ENCODE measurements around the gene MYH14.
"Not testable (repeated sequence)": the region's sequence is repeated elsewhere in the genome, so short reads cannot be mapped to it uniquely, and the experiment has no call there.

Gene MYH14

DNA sequence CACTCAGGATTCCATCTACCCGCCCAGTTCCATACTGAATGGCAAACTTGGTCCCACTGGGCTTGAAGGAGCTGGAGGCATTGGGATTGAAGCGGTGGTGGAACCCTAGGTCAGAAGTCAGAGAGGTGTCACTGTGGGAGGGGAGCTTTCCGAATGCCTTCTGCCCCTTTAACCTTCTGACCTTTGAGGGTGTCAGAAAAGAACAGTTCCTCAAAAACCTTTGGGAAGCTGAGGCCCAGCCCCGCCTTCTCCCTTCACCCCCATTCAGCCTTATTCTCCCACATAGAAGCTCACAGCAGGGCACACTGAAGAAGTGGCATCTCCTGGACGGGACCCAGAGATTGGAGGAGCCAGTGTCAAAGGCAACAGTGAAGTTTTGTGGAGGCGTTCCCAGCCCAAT is 133.6 kb downstream of the MYH14 start:
- DNase-seq: not testable (repeated sequence)

DNA sequence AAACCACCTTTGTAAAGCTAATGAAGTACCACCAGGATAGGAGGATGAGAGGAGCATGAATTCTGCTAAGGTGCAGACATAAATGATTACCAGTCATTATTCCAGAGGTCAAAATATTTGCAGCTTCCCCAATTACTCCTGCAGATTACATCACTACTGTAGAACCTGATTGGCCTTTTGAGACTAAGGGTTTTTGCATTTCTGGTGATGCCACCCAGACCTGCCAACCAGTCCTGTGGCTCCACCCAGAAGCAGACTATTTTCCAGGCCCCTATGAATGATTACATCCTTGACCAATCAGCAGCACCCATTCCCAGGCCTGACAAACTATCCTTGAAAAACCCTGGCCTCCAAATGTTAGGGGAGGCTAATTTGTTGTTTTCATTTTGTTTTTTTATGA is 136.9 kb downstream of the MYH14 start:
- DNase-seq: no peak

DNA sequence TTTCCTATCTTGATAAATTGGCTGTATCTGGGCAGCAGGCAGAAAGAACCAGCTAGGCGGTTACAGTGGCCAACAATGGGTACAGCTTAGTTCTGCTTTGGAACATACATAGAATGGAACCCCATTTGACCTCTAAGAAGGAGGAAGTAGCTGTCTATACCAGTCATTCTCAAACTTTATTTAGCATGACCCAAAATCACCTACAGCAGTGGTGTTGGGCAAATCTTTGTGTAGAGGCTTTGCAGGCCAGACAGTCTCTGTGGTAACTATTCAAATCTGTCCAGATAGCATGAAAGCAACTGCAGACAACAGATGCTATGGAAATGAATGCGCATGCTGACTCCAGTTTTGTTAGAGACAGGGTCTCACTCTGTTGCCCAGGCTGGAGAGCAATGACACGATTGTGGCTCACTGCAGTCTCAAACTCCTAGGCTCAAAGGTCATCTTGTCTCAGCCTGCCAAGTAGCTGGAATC is 137.7 kb downstream of the MYH14 start:
- DNase-seq: no peak

DNA sequence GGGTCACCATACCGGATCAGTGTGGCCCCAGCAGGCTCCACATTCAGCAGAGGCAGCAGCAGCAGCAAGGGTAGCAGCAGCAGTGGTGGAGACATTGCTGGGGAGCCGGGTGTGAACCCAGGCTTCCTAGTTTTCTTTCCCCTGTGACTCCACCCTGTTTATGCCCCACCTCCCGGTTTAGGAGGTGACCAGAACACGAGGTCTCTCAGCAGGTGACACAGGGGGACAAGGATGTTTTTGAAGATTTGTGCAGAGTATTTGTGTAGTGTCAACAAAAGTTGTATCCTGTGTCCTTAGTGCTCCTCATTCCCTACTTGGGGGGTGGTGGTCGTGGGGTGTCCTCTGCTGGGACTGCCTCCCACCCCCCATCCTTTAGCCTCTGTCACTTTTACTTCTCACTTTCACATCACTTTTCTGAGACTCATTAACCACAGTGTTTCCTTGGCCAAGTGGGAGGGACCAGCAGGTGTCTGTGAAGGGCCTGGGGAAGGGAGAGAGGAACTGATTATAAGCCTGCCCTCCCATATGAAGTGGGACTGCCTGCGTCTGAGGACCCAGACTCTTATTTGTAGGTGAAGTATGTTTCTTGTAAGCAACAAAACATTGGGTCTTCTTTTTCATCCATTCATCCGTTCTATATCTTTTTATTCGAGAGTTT is 141.4 kb downstream of the MYH14 start:
- no peak for DNase-seq

DNA sequence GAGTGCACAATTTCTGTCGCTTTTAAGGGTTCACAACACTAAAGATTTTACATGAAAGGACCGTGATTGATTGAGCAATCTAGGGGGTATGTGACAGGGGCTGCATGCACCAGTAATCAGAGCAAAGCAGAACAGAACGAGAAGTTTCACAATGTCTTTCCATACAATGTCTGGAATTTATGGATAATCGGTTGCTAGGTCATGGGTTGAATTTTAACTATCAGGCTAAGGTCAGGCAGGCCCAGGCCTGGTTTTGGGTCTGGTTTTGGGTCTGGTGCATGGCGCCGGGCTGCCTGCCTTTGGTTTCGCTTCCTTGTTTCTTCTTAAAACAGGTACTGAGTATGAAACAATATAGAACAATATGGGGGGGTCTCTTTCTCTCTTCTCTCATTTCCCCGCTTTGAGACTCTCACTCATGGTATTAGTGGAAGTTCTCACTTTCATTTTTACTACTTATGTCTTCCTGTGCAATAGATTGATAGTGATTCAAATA is 143.7 kb downstream of the MYH14 start:
- not testable (repeated sequence) for DNase-seq

DNA sequence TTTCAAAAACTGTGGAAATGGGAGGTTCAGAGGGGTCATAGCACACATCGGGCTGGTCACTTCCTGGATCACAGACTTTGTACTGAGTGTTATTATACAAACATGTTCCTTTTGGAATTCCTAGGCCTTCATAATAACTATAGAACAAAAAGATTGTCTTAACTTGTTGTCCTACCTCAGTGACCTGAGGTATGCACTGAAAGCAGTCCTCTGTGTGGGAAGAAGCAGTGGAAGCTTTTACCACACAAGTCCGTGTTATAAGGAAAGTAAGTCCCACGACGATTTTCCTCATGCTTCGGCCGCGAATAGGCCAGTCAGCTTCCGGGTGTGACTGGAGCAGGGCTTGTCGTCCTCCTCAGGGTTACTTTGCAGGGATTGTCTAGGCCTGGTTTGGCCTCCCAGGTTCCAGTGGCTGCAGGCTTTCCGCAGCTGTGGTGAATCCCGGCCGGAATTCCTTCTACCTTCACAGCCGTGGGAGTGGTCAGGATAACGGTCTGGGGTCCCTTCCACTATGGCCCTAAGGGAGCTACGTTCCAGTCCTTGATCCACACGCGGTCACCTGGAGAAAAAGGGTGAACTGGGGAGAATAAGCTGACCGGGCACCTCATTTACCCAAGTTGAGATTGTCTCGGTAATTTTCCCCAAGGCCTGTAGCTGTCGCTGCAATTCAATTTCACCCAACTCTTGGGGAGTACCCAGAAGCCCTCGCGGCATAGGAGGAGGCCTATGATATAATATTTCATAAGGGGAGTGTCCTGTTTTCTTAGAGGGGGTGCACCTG is 146.0 kb downstream of the MYH14 start:
- DNase-seq: no peak

DNA sequence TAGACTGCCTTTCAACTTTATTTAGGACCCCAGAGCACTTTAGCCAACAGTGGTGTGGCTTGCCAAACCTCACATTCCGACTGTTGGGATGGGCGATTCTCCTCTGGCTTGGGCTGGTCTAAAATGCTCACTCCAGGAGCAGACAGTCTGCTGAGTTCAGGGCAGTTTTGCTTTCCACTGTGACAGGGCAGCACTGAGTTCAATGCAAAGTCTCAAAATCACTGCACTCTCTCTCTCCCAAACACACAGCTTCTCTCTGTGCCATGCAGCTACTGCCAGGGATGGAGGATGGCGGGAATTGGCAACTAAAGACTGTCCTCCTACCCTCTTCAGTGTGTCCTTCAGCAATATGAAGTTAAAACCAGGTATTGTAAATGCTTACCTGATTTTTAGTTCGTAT is 148.8 kb downstream of the MYH14 start:
- DNase-seq: no peak

DNA sequence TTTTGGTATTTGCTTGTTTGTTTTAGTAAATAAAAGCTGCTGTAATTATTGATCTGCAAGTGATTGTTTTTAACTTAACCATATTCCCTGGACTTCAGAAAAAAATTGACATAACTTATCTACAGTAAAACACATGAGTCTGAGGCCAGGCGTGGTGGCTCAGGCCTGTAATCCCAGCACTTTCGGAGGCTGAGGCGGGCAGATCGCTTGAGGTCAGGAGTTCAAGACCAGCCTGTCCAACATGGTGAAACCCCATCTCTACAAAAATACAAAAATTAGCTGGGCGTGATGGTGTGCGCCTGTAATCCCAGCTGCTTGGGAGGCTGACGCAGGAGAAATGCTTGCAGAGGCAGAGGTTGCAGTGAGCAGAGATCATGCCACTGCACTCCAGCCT is 150.1 kb downstream of the MYH14 start:
- DNase-seq: not testable (repeated sequence)

DNA sequence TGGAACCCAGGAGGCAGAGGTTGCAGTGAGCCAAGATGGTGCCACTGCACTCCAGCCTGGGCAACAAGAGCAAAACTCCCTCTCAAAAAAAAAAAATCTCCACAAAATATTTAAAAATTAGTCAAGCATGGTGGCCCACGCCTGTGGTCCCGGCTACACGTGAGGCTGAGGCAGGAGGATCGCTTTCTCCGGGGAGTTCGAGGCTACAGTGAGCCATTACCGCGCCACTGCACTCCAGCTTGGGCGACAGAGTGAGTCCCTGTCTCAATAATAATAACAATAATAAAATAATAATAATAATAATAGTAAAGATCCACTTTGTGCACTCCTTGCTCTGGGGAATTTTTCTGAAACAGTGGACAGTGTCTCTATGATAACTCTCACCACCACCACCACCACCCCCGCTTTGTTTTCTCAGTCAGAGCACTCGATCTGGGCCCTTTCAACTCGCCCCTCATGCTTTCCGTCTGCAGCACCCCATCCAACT is 153.3 kb downstream of the MYH14 start:
- no peak for DNase-seq

DNA sequence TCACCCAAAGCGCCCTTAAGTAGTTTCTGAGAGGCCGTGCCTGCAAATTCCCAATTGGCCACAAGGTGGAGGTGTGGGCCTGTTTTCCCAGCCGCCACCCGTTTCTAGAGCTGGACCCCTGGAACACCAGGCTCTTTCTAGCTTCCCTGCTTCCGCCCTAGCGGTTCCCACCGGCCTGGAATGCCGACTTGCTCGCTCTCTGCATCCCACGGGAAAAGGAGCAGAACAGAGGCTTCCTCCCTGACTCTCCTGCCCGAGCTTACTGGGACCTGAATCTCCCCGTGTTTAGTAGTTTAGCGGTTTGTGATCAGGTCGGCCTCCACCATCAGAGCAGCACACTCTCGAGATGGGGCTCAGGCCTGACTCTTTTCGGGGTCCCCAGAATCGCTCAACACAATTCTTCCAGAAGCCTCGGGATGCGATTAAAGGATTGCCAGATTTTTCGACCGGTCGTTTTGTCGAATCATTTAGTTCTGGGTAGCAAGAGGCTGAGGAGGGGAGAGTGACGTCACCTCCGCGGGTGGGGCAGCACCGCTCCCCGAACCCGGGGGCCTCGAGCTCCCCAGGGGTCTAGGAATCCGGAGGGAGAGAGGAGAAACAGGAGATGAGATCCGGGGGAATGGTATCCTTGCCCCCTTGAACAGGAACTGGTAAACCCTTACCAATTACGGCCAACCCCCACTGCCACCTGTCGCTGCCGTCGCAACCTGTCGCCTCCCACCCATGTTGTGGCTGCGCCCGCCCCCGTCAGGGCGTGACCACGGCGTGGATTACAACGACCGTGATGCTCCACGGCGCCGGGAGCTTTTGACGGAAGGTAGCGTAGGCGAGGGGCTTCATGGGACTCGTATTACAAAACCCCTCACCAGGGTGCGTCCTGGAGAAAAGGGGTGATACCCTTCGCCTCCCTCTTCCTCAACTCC is 154.0 kb downstream of the MYH14 start:
- DNase-seq: no peak

DNA sequence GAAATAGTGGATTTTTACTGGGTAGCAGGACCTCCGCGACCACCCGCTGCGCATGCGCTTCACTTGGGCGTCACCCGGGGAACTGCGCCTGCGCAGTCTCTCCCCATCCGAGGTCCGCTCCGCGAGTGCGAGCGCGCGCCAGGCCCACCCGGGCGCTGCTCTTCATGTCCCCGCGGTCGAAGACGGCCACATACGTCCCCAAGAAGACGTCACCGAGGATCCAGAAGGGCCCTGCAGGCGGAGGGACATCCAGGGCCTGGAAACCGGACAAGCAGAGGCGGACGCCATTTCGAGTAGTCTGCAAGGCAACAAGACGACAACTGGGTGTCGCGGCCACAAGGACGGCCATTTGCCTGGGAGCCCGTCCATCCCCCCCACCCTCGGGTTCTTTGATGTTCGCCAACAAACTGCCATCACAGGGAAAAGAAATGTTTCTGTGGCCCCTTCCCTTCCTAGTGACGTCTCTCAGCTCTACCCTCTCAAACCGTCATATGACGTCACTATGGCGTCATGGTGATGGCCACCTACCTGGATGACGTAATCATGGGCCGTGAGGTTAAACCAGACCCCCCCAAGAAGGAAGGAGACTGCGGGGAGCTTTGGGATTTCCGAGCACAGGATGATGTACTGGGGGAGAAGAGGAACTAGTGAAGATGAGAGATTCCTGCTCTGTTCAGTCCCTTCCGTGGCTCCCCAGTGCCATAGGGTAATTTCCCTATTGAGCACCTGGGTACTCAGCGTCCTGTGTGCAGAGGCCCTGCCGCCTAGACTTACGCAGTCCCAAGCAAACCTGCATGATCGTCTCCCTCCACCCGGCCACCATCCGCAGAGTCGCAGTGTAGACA is 155.3 kb downstream of the MYH14 start:
- DNase-seq: no peak

DNA sequence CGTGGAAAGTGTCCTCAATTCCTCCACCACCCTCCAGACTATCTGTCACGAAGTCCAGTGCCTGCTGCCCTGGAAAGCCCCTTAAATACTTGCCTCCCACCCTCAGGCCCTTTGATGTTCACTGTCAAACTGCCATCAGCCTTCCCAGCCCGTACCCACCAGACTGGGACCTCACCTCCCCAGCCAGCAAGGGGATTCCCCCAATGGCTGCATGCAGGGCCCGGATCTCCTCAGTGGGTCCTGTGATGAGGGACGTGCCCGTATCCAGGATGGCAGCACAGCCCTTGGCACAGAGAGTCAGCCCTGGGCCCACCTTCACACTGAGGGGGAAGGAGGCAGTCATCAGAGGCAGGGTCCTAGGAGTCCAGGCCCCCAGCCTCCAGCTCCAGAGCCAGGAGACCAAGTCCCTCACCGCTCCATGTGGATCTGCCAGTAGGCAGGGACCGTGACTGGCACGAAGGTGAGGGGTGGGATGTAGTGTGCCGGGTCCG is 156.0 kb downstream of the MYH14 start:
- no peak for DNase-seq

Data from 8988T (cell line).